WTC11 (cell line): ENCODE measurements around the gene TRAPPC11.

ENCODE experiments used
- CTCF ChIP-seq: fragments of 200-600 bp; IDR thresholded peaks from 2 replicates; pipeline ENCODE4 v1.8.0; 2022; ENCODE audit warnings: antibody characterized with exemption
- E2F1 ChIP-seq: sonication (generic); formaldehyde crosslinking; IDR thresholded peaks from 2 replicates; pipeline ENCODE4 v1.8.0; 2022; ENCODE audit warnings: mild to moderate bottlenecking, missing genetic modification reagents
- EMX1 ChIP-seq: fragments of 250-450 bp; sonication (Bioruptor Pico); IDR thresholded peaks from 2 replicates; pipeline ENCODE4 v1.8.0; 2021; ENCODE audit warnings: mild to moderate bottlenecking
- FOXP1 ChIP-seq: sonication (generic); formaldehyde crosslinking; IDR thresholded peaks from 2 replicates; pipeline ENCODE4 v1.8.0; 2022; ENCODE audit warnings: missing genetic modification reagents, mild to moderate bottlenecking, moderate library complexity, borderline replicate concordance
- FOXP4 ChIP-seq: sonication (generic); formaldehyde crosslinking; IDR thresholded peaks from 2 replicates; pipeline ENCODE4 v1.8.0; 2022; ENCODE audit warnings: mild to moderate bottlenecking, missing genetic modification reagents
- SMAD4 ChIP-seq: sonication (generic); formaldehyde crosslinking; IDR thresholded peaks from 2 replicates; pipeline ENCODE4 v1.8.0; 2022; ENCODE audit warnings: mild to moderate bottlenecking, missing genetic modification reagents
- SP1 ChIP-seq: sonication (generic); formaldehyde crosslinking; conservative IDR thresholded peaks from 2 replicates; pipeline ENCODE4 v1.8.1; 2022; ENCODE audit warnings: missing genetic modification reagents
- ZBTB43 ChIP-seq: sonication (generic); formaldehyde crosslinking; IDR thresholded peaks from 2 replicates; pipeline ENCODE4 v1.8.1; 2023; ENCODE audit warnings: mild to moderate bottlenecking, missing genetic modification reagents
- ZNF138 ChIP-seq: sonication (generic); formaldehyde crosslinking; conservative IDR thresholded peaks from 2 replicates; pipeline ENCODE4 v1.8.1; 2022; ENCODE audit warnings: mild to moderate bottlenecking, moderate library complexity, missing genetic modification reagents
- ZNF512 ChIP-seq: sonication (generic); formaldehyde crosslinking; IDR thresholded peaks from 2 replicates; pipeline ENCODE4 v1.8.1; 2022; ENCODE audit warnings: missing genetic modification reagents, borderline replicate concordance

- TF ChIP-seq SP1 (CRISPR knock-in tag) (no peak), SMAD4 (CRISPR knock-in tag) (no peak), CTCF (no peak), FOXP1 (CRISPR knock-in tag) (no peak), FOXP4 (no peak), E2F1 (no peak), ZBTB43 (CRISPR knock-in tag) (no peak), ZNF138 (CRISPR knock-in tag) (no peak), EMX1 (CRISPR knock-in tag) (no peak), ZNF512 (no peak)
These were observed 7.0 kb downstream of the TRAPPC11 start for GRCh38 chr4:183666088-183666487.
